Right atrium auricular region (tissue), 2 donors: ENCODE data around the gene TXNDC5. TPM values are rescaled to one million over a fixed set of nuclear protein-coding genes. Genes with fewer than 3 reads are reported as not detected.

Experiments
- DNase-seq: peaks from one replicate; pipeline ENCODE4 v3.0.0-alpha.2; 2019; ENCODE audit warnings: low spot score
- H3K27ac ChIP-seq, 2 donors: fragments of 200-600 bp; sonication (generic); 1 replicate in 1 of 2; 2 replicates in 1 of 2; pipeline ENCODE4 v1.5.1; 2016 to 2019
- H3K27me3 ChIP-seq, 2 donors: fragments of 200-600 bp; sonication (generic); one replicate each; pipeline versions ENCODE4 v1.5.1 to v1.6.0; 2017 to 2019
- H3K36me3 ChIP-seq: fragments of 200-600 bp; sonication (generic); one replicate; pipeline ENCODE4 v1.5.1; 2016
- H3K4me1 ChIP-seq, 2 donors: fragments of 200-600 bp; sonication (generic); one replicate each; pipeline versions ENCODE4 v1.5.1 to v1.6.0; 2017 to 2019
- H3K4me3 ChIP-seq, 2 donors: fragments of 200-600 bp; sonication (generic); 1 replicate in 1 of 2; 2 replicates in 1 of 2; pipeline ENCODE4 v1.5.1; 2017 to 2019; ENCODE audit warnings: mild to moderate bottlenecking in 1 of 2, moderate library complexity in 1 of 2
- H3K9me3 ChIP-seq, 2 donors: fragments of 200-600 bp; sonication (generic); one replicate each; pipeline ENCODE4 v1.5.1; 2019
- CTCF ChIP-seq, 2 donors: fragments of 200-600 bp; sonication (generic); IDR thresholded peaks; one replicate each; pipeline ENCODE4 v1.5.1; 2019; ENCODE audit warnings: antibody characterized with exemption in 2 of 2
- total RNA-seq, 2 donors: library from RNA; depleted of rRNA; stranded (reverse); fragments of >200 nt; gene quantifications; one replicate each; pipeline ENCODE4 v1.1.0, GENCODE V29; 2016

The TXNDC5 gene
- 10 to 100 TPM; 71.3 to 82.0 TPM for total RNA-seq

DNA sequence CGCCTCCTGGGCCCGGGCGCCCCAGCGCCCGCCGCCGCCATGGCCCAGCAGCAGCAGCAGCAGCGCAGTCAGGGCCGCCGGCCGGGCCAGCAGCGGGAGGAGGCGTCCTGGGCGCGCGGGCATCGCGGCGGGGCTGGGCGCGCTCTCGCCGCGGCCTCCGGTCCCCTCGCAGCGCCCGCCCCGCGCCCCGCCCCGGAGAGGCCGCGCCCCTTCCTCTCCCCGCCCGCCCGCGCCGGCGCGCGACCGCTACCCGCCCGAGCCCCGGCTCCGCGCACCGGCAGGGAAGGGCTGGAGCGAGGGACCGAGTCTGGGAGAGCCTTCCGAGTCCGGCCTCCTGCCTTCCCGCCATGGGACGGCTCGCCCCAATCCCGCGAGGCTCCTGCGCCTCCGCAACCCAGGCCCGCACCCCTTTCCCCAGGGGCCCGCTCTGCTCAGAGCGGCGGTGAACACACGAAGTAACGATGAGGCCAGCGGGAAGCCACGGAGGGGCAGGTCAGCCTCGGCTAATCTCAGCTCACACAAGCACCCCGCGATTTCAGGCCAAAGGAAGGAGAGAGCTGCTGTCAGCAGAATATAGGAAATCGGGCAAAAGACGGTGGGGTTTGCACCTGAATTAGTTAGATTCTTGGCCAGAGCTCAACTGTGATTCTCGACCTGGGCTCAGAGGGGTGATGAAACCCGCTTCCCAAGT is at the start of gene TXNDC5:
TXNDC5 (minus strand) TSS at position 135 of the 691 bp plus-strand sequence; CDS start at position 123, 12 bp downstream.
- Histone ChIP-seq H3K4me1 (peaks cover 0 to 27% of the 10 kb centered on the region in 2 donors), H3K9me3 (no peaks in the 10 kb centered on the region), H3K4me3 (peak within 1 kb of the TSS; percentile 74 to 79), H3K27ac (peak within 1 kb of the TSS; percentile 81 to 83), H3K36me3 (no peaks in the 10 kb centered on the region), H3K27me3 (no peaks in the 10 kb centered on the region)
- TF ChIP-seq CTCF (IDR thresholded peaks at IDR 0.05), result no peak
- no peak for DNase-seq

- no peak for DNase-seq
- Histone ChIP-seq H3K36me3 (no peaks in the 10 kb centered on the region), H3K27ac (no peak overlapping the region), H3K4me3 (no peak overlapping the region), H3K9me3 (no peaks in the 10 kb centered on the region), H3K27me3 (no peaks in the 10 kb centered on the region), H3K4me1 (no peaks in the 10 kb centered on the region)
- TF ChIP-seq CTCF (IDR thresholded peaks at IDR 0.05), result no peak
These were observed 49.6 kb upstream of the TXNDC5 start for GRCh38 chr6:7960141-7960540.

DNA sequence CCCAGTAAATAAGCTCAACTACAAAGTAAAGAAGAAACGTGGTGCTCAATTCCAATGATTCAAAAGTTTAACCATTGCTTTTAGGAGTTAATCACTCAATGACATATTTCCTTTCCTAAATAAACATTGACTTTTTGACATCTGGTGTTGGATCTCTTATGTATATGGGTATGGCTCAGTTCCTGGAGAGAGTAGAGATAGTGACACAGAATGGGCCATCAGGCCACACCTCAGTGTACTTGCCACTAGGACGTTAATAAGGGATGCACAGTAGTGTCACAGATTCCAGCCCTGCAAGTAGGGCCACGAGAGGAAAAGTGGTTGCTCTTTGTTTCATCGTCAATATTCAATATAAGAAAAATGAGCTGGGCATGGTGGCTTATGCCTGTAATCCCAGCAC is 48.9 kb upstream of the TXNDC5 start:
- no peaks in the 10 kb centered on the region for H3K4me1 ChIP-seq
- H3K36me3 ChIP-seq, result no peaks in the 10 kb centered on the region
- H3K4me3 ChIP-seq, result no peak overlapping the region
- H3K27me3 ChIP-seq, result no peaks in the 10 kb centered on the region
- no peak for DNase-seq
- no peak for TF ChIP-seq CTCF (IDR thresholded peaks at IDR 0.05)
- no peak overlapping the region for H3K27ac ChIP-seq
- no peaks in the 10 kb centered on the region for H3K9me3 ChIP-seq

- H3K4me1 ChIP-seq, result no peaks in the 10 kb centered on the region
- no peaks in the 10 kb centered on the region for H3K27me3 ChIP-seq
- DNase-seq, result no peak
- no peak for TF ChIP-seq CTCF (IDR thresholded peaks at IDR 0.05)
- H3K27ac ChIP-seq, result no peak overlapping the region
- H3K36me3 ChIP-seq, result no peaks in the 10 kb centered on the region
- no peak overlapping the region for H3K4me3 ChIP-seq
- H3K9me3 ChIP-seq, result no peaks in the 10 kb centered on the region
These were observed 47.9 kb upstream of the TXNDC5 start for GRCh38 chr6:7958464-7958863.

DNA sequence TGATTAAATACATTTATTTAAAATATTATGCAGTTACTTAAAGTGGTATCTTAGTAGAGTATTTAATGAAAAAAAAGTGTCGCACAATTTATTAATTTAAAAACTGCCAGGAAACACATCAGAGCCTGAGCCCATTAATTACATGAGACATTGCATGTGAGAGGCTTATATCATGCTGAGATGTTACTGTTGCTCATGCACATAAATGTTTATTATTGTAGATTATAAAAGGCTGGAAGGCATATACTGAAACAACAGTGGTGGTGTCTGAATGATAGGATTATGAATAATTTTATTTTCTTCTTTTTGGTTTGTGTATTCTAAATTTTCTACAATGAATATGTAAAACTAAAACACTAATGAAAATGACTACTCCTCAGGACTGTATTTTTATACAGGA is 45.7 kb upstream of the TXNDC5 start:
- H3K36me3 ChIP-seq, result no peaks in the 10 kb centered on the region
- no peak overlapping the region for H3K4me3 ChIP-seq
- no peaks in the 10 kb centered on the region for H3K4me1 ChIP-seq
- no peak overlapping the region for H3K27ac ChIP-seq
- no peaks in the 10 kb centered on the region for H3K9me3 ChIP-seq
- no peak for DNase-seq
- TF ChIP-seq CTCF (IDR thresholded peaks at IDR 0.05), result no peak
- no peaks in the 10 kb centered on the region for H3K27me3 ChIP-seq
